H4 (cell line): ENCODE data around the gene CDK5. TPM values are rescaled to one million over a fixed set of nuclear protein-coding genes. Genes with fewer than 3 reads are reported as not detected.
"Not testable (repeated sequence)": the region's sequence is repeated elsewhere in the genome, so short reads cannot be mapped to it uniquely, and the experiment has no call there.

ENCODE experiments used
- DNase-seq: peaks from one replicate; pipeline ENCODE4 v3.0.0-alpha.2; 2015; ENCODE audit warnings: low spot score
- total RNA-seq: library from RNA; depleted of rRNA; stranded (reverse); fragments of >200 nt; shearing (Covaris generic); gene quantifications from 2 replicates; pipeline ENCODE4 v1.2.3, GENCODE V29; 2014

The CDK5 gene
- total RNA-seq, 1 experiment from 2014 or later, result 46.0 TPM

DNA sequence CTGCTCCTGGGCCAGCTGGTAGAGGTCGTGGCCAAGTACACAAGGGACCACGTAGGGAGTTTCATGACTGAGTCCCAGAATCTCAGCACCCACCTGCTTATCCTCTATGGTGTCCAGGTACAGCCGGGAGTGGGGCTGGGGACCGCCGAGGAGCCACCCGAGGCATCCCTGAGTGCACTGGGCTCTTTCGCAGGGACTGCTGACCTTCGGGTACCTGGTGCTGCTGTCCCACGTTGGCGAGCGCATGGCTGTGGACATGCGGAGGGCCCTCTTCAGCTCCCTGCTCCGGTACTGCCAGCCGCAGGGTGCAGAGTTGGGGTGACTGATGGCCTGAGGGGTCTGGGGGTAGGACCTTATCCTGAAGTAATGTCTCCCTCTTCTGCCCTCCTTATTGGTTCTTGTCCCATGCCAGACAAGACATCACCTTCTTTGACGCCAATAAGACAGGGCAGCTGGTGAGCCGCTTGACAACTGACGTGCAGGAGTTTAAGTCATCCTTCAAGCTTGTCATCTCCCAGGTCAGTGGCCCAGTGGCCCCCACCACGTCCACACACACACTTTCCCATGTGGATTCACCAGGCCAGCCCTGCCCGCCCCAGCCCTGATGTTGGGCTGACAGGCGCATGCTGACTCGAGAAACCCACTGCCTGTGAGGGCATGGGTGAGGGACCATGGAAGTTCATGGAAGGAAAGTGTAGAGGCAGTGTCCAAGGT lies 23.2 kb downstream of the CDK5 start:
- DNase-seq, result no peak

DNA sequence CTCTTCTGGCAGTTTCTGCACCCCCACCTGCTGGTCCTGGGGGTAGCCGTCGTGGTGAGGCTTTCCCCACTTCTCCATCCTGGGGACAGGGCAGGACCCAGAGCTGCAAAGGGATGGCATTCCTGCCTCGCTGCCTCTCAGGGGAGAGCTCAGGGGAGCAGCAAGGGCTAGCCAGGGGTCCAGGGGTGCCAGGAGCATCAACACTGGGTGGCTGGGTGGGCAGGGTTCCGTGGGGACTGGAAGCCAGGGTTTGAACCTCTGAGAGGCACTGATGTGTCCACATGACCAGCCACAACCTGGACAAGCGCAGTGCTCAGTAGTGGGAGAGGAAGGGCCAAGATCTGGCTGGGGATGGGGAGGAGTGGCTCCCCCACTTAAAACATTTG lies 23.8 kb downstream of the CDK5 start:
- no peak for DNase-seq

DNA sequence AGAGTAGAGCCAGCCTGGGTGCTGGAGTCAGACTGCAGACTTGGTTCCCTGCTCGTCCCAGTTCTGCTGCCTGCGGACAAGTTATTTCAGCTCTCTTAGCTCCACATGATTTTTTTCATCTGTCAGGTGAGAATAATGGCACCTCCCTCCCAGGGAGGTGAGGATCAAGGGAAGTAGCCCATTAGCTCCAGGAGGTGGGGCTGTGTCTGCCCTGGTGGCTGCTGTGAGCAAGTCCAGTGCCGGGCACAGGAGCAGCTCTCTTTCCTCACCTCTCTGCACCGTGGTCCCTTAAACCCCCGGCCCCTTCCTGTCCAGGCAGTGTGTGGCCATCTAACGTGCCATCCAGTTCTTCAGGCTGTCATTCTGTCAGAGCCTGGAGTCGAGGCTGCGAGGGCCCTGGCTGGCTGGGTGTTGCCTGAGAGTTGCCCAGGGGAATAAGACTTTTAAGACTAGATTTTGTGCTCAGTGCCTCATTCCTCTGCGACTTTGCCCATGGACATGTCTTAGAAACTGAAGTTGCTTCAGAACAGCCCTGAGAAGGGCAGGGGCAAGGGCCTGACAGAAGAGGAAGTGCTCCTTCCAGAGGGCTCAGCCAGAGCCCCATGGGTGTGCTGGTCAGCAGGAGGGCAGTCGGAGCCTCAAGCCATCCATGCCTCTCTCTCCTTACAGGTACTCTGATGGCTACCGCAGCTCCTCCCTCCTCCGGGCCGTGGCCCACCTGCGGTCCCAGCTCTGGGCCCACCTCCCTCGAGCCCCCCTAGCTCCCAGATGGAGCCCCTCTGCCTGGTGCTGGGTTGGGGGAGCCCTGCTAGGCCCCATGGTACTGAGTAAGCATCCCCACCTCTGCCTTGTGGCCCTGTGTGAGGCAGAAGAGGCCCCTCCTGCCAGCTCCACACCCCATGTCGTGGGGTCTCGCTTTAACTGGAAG lies 24.5 kb downstream of the CDK5 start:
- DNase-seq, result no peak

DNA sequence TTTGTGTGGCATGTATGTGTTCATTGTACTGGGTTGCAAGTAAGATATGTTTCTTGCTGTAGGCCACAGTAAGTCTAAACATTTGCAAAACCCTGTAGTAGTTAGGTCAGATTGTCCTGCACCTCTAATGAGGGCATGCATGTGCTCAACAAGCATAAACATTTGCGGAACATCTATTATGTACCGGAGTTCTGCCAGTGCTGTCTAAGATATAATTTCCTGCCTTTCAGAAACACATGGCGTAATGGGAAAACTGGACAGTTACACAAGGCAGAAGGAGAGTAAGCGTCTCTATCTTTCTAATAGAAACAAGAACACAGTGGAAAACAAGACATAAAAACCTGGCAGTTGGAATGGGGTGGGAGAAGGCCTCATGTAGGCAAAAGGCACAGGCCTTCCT lies 26.7 kb downstream of the CDK5 start:
- no peak for DNase-seq

GRCh38 chr7:151028948-151029501 lies 28.7 kb downstream of the CDK5 start:
- DNase-seq, result no peak

DNA sequence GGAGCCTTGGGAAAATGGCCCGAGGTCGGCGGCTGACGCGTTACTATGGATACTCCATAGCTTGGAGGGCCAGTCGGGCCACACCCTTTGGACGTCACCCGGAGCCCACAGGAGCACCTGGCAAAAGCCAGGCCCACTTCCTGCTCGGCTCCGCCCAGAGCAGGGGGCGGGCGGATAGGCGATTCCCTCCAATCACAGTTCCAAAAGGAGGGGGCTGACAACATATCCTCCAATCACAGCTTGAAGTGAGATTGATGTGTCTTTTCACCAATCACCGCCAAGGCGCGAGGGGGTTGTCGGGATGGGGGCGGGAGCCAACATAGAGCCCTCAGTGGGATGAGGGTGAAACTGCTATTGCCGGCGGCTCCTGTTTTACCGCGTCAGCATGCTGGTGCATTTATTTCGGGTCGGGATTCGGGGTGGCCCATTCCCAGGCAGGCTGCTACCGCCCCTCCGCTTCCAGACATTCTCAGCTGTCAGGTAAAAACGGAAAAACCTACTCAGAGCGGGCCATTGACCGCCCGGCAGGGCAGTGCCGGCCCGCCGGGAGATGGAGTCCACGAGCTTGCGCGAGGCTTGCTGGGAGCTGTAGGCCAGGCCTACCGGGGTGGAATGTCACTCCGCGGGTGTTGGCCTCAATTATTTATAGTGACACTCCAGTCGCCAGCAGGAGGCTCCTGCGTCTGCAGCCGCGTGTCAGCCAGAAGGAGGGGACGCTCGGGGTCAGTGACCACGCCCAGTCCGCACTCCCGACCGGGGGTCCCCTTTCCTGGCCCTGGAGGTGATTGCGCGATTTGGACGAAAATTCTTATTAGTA lies 29.4 kb downstream of the CDK5 start, which contains the start of gene ABCB8:
Gene ABCB8, plus strand, starts transcription at position 320 of the 817 bp plus-strand sequence. Its CDS starts 66 bp downstream, at position 386.
- peak; percentile 99 for DNase-seq

- not testable (repeated sequence) for DNase-seq
Measured at GRCh38 chr7:151027728-151028130, 30.0 kb downstream of the CDK5 start.

DNA sequence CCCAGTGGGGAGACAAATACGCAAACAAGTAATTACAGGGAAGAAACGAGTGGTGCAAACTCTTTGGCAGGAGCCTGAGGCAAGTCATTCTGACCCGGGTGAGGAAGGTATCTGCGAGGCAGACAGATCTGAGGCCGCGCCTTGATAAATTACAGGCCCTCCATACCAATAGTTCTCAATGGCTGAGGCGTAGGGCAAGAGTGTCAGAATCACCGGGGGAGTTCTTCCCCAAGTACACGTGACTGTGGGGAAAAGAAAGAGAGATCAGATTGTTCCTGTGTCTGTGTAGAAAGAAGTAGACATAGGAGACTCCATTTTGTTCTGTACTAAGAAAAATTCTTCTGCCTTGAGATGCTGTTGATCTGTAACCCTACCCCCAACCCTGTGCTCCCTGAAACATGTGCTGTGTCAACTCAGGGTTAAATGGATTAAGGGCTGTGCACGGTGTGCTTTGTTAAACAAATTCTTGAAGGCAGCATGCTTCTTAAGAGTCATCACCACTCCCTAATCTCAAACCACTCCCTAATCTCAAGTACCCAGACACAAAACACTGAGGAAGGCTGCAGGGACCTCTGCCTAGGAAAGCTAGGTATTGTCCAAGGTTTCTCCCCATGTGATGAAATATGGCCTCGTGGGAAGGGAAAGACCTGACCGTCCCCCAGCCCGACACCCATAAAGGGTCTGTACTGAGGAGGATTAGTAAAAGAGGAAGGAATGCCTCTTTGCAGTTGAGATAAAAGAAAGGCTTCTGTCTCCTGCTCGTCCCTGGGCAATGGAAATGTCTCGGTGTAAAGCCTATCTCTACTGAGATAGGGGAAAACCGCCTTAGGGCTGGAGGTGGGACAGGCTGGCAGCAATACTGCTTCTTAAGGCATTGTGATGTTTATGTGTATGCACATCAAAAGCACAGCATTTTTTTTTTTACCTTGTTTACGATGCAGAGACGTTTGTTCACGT lies 30.6 kb downstream of the CDK5 start:
- not testable (repeated sequence) for DNase-seq

DNA sequence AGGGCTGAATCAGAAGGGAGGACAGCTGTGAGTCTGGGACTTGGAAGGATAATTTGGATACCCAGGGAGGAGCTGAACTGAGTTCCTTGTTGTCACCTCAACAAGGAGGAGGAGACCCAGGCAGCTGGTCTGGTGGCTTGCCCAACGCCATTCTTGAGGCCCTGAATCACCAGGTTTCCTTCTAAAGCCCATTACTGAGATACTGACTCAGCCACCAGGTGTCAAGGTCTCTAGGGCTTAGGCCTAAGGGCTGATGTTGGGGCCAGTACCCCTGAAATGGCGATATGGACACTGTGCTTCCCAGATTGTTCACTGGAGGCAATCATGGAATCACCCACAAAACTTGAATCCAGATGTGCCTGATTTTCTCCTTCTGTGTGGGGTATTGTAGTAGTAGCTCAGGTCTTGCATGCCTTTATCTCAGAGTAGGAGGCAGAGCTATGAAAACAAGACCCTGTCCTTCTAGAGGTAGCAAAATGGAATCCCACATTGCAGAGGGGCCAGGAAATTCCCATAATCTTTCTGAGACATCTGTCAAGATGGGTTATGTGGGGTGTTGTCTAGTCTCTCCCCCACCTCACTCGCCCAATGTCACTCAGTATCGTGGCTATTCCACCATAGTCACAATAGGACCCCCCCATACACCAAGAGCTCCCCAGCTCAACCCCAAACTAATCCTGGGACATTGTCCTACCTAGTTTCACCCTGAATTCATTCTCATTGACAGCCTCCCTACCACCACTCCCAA lies 31.6 kb downstream of the CDK5 start:
- no peak for DNase-seq

DNA sequence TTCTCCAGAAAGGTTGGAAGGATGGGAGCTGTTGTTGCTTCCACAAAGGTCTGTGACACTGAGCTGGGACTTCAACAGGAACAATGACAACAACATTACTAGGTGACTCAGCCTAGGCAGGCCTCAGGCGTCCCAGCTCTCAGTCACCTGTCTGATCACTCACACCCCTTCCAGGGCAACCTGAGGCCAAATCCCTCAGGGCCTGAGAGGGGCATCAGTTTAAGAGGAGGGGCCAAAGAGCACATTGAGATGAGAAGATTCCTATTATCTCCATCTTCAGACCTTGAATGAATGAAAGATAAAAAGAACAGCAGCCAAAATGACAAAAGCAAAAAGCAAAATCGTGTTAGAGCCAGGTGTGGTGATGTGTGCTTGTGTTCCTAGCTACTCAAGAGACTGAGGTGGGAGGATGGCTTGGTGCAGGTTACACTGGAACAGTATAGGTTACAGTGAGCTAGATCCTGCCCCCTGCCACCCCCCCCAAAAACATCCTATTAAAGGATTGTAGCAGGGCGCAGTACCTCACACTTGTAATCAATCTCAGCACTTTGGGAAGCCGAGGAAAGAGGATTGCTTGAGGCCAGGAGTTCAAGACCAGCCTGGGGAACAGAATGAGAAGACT lies 33.2 kb downstream of the CDK5 start, which contains the start of gene ATG9B:
Gene ATG9B, minus strand, starts transcription at position 60 of the 622 bp plus-strand sequence. CDS start 71 bp downstream, outside the sequence.
- DNase-seq, result no peak

DNA sequence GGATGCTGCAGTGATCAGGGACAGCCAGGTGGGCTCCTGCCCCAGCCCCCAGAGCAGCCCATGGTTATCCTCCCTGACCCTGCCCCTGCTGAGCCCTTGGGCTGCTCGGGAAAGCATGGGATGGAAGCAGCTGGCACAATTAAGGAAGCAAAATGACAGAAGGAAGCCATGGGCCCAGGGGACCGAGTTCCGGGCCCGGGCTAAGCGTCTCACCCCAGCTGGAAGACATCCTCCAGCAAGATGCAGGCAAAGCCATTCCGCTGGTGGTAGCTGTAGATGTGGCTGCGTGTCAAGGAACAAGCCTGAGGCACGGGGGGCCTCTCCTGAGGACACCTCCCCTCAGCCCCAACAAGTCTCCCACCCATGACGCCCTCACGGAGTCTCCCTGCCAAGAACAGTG lies 34.5 kb downstream of the CDK5 start:
- no peak for DNase-seq

DNA sequence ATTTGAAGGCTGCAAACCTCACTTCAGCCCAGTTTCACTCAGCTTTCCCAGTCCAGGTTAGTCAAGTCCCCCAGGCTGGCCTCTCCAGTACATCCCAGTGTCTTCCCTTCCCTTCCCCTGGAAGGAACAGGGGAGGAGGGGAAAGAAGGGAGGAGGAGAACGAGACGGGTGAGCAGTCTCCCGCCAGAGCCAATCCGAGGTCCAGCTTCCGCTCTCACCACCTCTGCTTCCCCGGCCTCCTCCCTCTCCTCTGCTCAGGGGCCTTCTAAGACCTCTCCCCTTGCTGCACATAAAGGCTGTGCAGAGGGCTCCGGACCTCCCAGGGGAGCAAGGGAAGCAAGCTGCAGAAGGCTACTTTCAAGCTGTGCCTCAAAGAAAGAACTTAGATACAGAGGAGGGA lies 37.5 kb downstream of the CDK5 start:
- DNase-seq, result no peak

GRCh38 chr7:151019130-151019447 lies 38.6 kb downstream of the CDK5 start:
- no peak for DNase-seq

DNA sequence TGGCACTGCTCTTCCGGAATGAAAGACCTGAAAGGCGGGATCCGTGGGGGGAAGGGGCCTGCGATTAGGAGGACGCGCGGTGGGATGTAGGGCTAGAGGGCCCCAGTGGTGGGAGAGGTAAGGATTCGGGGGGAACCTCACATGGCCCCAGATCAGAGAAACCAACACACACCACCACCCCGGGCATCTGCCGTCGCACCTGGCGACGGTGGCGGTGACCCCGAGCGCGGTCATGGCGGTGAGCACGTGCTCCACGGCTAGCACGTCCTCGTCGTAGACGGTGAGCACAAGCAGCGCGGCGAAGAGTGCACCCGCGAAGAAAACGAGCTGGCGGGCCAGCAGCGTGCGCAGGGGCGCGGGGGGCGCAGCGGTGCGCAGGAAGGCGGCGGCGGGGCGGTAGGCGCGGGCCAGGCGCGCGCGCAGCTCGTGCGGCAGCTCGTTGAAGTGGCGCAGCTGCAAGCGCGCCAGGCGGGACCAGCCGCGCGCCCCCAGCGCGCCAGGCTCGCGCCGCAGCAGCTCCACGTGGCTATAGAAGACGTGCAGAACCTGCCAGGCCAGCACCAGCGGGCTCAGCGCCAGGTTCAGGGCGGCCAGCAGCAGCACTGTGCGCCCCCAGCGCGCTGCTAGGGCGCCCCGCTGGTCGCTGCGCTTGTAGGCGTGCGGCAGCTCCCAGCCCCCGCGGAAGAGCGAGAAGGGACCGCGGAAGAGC lies 39.1 kb downstream of the CDK5 start:
- no peak for DNase-seq

GRCh38 chr7:151017953-151018420 lies 39.7 kb downstream of the CDK5 start:
- no peak for DNase-seq

GRCh38 chr7:151017370-151017952 lies 40.2 kb downstream of the CDK5 start:
- no peak for DNase-seq

- no peak for DNase-seq
Measured at GRCh38 chr7:151016942-151017341, 40.8 kb downstream of the CDK5 start.

- no peak for DNase-seq
Measured at GRCh38 chr7:151016505-151016904, 41.2 kb downstream of the CDK5 start.
